ENCODE data around the gene TMEM255B. TPM values are rescaled to one million over a fixed set of nuclear protein-coding genes. Genes with fewer than 3 reads are reported as not detected.

TMEM255B gene
- total and polyA plus RNA-seq, 11 donors, result 1.4 to 20.3 (median 4.4) TPM

DNA sequence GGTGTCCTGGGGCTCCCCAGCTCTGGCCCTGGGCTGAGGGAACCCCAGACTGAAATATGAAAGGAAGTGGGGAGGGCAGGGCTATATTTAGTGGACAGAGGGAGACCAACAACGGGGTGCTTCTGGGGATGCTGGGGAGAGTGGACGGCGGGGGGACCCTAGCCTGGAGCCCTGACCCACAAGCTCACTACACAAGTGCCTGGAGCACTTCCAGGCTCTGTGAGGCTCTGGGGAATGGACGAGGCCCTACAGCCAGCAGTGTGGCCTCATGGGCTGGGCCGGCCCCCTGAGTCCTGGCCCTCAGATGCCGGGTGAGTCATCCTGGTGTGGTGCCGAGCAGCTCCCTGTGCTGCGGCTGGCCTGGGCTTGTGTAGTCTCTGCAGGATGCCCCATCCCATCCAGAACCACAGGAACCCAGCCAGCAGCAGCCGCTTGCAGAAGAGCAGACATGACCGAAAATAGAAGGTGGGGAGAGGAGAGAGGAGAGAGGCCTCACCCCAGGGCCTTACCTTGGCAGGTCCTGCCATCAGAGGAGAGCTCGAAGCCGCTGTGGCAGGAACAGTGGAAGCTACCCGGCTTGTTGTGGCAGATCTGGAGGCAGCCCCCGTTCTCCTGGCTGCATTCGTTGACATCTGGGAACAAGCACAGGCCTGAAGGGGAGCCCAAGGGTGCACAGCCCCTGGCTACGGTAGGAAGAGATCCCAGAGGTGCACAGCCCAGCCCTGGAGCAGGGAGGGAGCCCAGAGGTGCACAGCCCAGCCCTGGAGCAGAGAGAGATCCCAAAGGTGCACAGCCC, 78.7 kb downstream of the TMEM255B start:
- ATAC-seq (peak; percentile 95 to 97 (median 96)), DNase-seq (peak; percentile 92 to 98 (median 95))
- 10 to 24% (median 16%) methylated on average over 12 to 16 of the region's 16 CpGs for WGBS, 4 donors
- H3K9me3 ChIP-seq, result no peaks in the 10 kb centered on the region
- TF ChIP-seq, protein P1, sequence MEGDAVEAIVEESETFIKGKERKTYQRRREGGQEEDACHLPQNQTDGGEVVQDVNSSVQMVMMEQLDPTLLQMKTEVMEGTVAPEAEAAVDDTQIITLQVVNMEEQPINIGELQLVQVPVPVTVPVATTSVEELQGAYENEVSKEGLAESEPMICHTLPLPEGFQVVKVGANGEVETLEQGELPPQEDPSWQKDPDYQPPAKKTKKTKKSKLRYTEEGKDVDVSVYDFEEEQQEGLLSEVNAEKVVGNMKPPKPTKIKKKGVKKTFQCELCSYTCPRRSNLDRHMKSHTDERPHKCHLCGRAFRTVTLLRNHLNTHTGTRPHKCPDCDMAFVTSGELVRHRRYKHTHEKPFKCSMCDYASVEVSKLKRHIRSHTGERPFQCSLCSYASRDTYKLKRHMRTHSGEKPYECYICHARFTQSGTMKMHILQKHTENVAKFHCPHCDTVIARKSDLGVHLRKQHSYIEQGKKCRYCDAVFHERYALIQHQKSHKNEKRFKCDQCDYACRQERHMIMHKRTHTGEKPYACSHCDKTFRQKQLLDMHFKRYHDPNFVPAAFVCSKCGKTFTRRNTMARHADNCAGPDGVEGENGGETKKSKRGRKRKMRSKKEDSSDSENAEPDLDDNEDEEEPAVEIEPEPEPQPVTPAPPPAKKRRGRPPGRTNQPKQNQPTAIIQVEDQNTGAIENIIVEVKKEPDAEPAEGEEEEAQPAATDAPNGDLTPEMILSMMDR (IDR thresholded peaks at IDR 0.05), result no peak
- no peak for TF ChIP-seq POLR2A (IDR thresholded peaks at IDR 0.05)
- H3K4me3 ChIP-seq, result peak overlapping the region in 8 of 12 donors; percentile 5 to 43 (median 21)
- H3K36me3 ChIP-seq, result peaks cover 0 to 38% (median 32%) of the 10 kb centered on the region in 9 donors
- peak overlapping the region; percentile 8 to 97 (median 86) for H3K27ac ChIP-seq
- intact Hi-C loops (cut with DNase I), result loop anchor here in 3 of 10 donors (1.0 to 5.0 kb wide), 5 partner anchors 16 to 45 kb away; no protein-coding TSS in a partner anchor
- H3K27me3 ChIP-seq, result no peaks in the 10 kb centered on the region
- H3K4me1 ChIP-seq, result peaks cover 24 to 60% (median 46%) of the 10 kb centered on the region in 12 donors

DNA sequence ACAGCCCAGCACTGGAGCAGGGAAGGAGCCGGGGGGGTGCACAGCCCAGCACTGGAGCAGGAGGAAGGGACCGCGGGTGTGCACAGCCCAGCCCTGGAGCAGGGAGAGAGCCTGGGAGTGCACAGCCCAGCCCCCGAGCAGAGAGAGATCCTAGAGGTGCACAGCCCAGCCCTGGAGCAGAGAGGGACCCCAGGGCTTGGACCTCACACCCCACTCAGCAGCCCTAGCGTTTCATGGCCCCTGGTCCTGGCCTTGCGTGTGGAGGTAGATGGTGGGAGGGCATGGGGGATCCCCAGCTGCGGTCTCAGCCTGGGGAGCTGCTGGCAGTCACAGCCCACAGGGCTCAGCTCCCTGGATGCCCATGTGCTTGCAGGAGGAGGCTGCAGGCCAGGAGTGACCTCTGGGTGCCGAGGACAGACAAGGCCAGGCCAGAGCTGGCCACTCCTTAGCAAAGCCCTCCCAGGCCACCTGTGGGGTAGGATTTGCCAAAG, 79.7 kb downstream of the TMEM255B start:
- TF ChIP-seq POLR2A (IDR thresholded peaks at IDR 0.05), result no peak
- TF ChIP-seq, protein P1 (IDR thresholded peaks at IDR 0.05), result no peak
- Histone ChIP-seq H3K27ac (peak overlapping the region in 11 of 12 donors; percentile 27 to 97 (median 82)), H3K9me3 (no peaks in the 10 kb centered on the region), H3K4me1 (peaks cover 27 to 70% (median 56%) of the 10 kb centered on the region in 12 donors), H3K4me3 (peak overlapping the region in 5 of 12 donors; percentile 3 to 32 (median 23)), H3K27me3 (no peaks in the 10 kb centered on the region), H3K36me3 (peaks cover 0 to 38% (median 22%) of the 10 kb centered on the region in 9 donors)
- no peak for ATAC-seq
- intact Hi-C loops (cut with DNase I), result loop anchor here in 1 of 10 donors (5.0 kb wide), 1 partner anchor 44 kb away; no protein-coding TSS in a partner anchor
- 74 to 79% (median 76%) methylated on average over 6 to 8 of the region's 8 CpGs for WGBS, 4 donors
- DNase-seq, result peak in 1 of 5 donors; percentile 65

DNA sequence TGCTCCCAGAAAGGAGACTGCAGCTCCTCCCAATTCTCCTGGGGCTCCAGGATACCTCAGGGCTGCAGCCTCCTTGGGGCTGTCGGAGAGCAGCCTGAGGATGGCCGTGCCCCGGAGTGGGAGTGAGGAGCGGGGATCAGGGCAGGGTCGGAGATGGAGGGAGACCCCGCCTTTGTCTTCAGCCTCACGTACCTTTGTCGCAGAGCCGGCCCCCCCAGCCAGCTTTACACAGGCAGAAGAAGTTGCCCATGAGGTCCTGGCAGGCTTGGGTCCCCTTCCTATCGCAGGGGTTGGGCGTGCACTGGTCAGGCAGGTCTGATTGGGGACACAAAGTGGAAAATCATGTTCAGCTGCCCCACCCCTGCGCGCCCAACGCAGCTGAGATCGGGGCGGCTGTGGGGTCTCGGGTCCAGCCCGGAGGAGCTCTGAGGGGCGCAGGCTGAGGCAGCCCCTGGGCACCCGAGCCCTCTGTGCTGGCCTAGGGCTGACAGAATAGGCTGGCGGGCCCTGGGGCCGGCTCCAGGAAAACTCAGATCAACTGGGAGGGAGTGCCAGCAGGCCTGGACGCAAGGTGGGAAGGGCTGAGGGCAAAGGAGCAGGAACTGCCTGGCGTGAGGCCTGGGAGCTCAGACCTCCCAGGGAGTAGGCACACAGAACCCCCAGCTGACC, 80.6 kb downstream of the TMEM255B start:
- no peaks in the 10 kb centered on the region for H3K9me3 ChIP-seq
- ATAC-seq (peak in 2 of 4 donors; percentile 29 to 35), DNase-seq (peak in 3 of 5 donors; percentile 73 to 77 (median 74))
- 55 to 84% (median 79%) methylated on average over 7 to 24 of the region's 24 CpGs for WGBS, 4 donors
- no peaks in the 10 kb centered on the region for H3K27me3 ChIP-seq
- intact Hi-C loops (cut with DNase I), result loop anchor here in 1 of 10 donors (5.0 kb wide), 1 partner anchor 43 kb away; no protein-coding TSS in a partner anchor
- peak overlapping the region in 1 of 12 donors; percentile 7 for H3K4me3 ChIP-seq
- H3K4me1 ChIP-seq, result peaks cover 27 to 79% (median 65%) of the 10 kb centered on the region in 12 donors
- peak overlapping the region in 9 of 12 donors; percentile 25 to 97 (median 81) for H3K27ac ChIP-seq
- TF ChIP-seq, protein P1 (IDR thresholded peaks at IDR 0.05), result no peak
- TF ChIP-seq POLR2A (IDR thresholded peaks at IDR 0.05), result no peak
- peaks cover 0 to 41% (median 20%) of the 10 kb centered on the region in 9 donors for H3K36me3 ChIP-seq
